Esophagus muscularis mucosa (tissue), 3 donors: ENCODE data around the gene DPP7.

Experiments used
- CTCF ChIP-seq, 3 experiments: fragments of 200-600 bp in 2 of 3; fragments of 450-650 bp in 1 of 3; sonication (generic) in 2 of 3; IDR thresholded peaks; one replicate each; pipeline ENCODE4 v1.5.1; 2017 to 2019; ENCODE audit warnings: antibody characterized with exemption in 3 of 3, mild to moderate bottlenecking in 2 of 3, moderate library complexity in 1 of 3
- POLR2A ChIP-seq: fragments of 450-650 bp; IDR thresholded peaks from one replicate; pipeline ENCODE4 v1.6.1; 2017; ENCODE audit warnings: antibody characterized with exemption, moderate library complexity, mild to moderate bottlenecking, low read depth
- POLR2AphosphoS5 ChIP-seq, 2 donors: sonication (generic); formaldehyde crosslinking; IDR thresholded peaks; one replicate each; pipeline ENCODE4 v1.6.1; 2017; ENCODE audit warnings: antibody characterized with exemption in 2 of 2

GRCh38 chr9:137115394-137116026, 977 bp upstream of the DPP7 start:
- TF ChIP-seq POLR2A (no peak), CTCF (IDR thresholded peaks at IDR 0.05) (no peak), POLR2AphosphoS5 (IDR thresholded peaks at IDR 0.05) (no peak)
